HG02763 (cell line): ENCODE measurements around the gene NOVA2.
A peak's percentile ranks its signal among the peaks of the same experiment; 100 is the strongest.

Experiments used
- ATAC-seq: cut with Tn5 transposase; IDR thresholded peaks from one replicate; pipeline ENCODE4 v1.9.1; 2021; ENCODE audit warnings: mild to moderate bottlenecking, moderate library complexity; ENCODE audit not compliant: unreplicated experiment

The NOVA2 gene

GRCh38 chr19:46000491-46001246 lies 27.0 kb upstream of the NOVA2 start:
- no peak for ATAC-seq

GRCh38 chr19:45999653-46000121 lies 26.0 kb upstream of the NOVA2 start:
- ATAC-seq = no peak

GRCh38 chr19:45998834-45999233 lies 25.2 kb upstream of the NOVA2 start:
- ATAC-seq = no peak

GRCh38 chr19:45996933-45997332 lies 23.3 kb upstream of the NOVA2 start:
- ATAC-seq = no peak

GRCh38 chr19:45995715-45996385 lies 22.2 kb upstream of the NOVA2 start:
- no peak for ATAC-seq

GRCh38 chr19:45994998-45995714 lies 21.5 kb upstream of the NOVA2 start, which contains the start of gene CCDC61:
CCDC61 (plus strand) TSS chr19:45995467; CDS start chr19:46003019, 7,552 bp downstream.
- ATAC-seq = peak; percentile 97

- no peak for ATAC-seq
Observed at GRCh38 chr19:45994456-45994997, 20.9 kb upstream of the NOVA2 start.

- ATAC-seq = no peak
Observed at GRCh38 chr19:45990113-45990728, 16.6 kb upstream of the NOVA2 start.

GRCh38 chr19:45985321-45985720 lies 11.7 kb upstream of the NOVA2 start:
- no peak for ATAC-seq

GRCh38 chr19:45981350-45981749 lies 7.7 kb upstream of the NOVA2 start:
- no peak for ATAC-seq

GRCh38 chr19:45978156-45978555 lies 4.5 kb upstream of the NOVA2 start:
- no peak for ATAC-seq

- ATAC-seq = no peak
Observed at GRCh38 chr19:45976178-45976577, 2.5 kb upstream of the NOVA2 start.

GRCh38 chr19:45975306-45976070 lies 1.8 kb upstream of the NOVA2 start:
- ATAC-seq = no peak

GRCh38 chr19:45972947-45973540 lies 621 bp downstream of the NOVA2 start:
- no peak for ATAC-seq

GRCh38 chr19:45972081-45972946 lies 1.4 kb downstream of the NOVA2 start:
- no peak for ATAC-seq

GRCh38 chr19:45971260-45971902 lies 2.3 kb downstream of the NOVA2 start:
- ATAC-seq = no peak

GRCh38 chr19:45969676-45970075 lies 4.0 kb downstream of the NOVA2 start:
- no peak for ATAC-seq

GRCh38 chr19:45968626-45969025 lies 5.0 kb downstream of the NOVA2 start:
- no peak for ATAC-seq
